DOHH2 (cell line): ENCODE data around the gene WDR35.

Experiments
- H3F3A ChIP-seq: fragments of 200-600 bp; sonication (generic), shearing (Covaris generic); 2 replicates; pipeline ENCODE4 v1.6.0; 2016; ENCODE audit warnings: antibody characterized with exemption, mild to moderate bottlenecking; ENCODE audit not compliant: control insufficient read depth, insufficient read depth
- H3K27ac ChIP-seq: fragments of 200-600 bp; sonication (generic); 2 replicates; pipeline ENCODE4 v1.5.1; 2014; ENCODE audit warnings: low read depth, mild to moderate bottlenecking, low read length, moderate library complexity
- H3K27me3 ChIP-seq: fragments of 200-600 bp; sonication (generic); 2 replicates; pipeline ENCODE4 v1.6.1; 2014; ENCODE audit warnings: mild to moderate bottlenecking, low read length, mixed read lengths; ENCODE audit not compliant: control insufficient read depth
- H3K36me3 ChIP-seq: fragments of 200-600 bp; sonication (generic); 2 replicates; pipeline ENCODE4 v1.6.1; 2014; ENCODE audit warnings: mild to moderate bottlenecking, low read length, moderate library complexity, mixed read lengths; ENCODE audit not compliant: control insufficient read depth
- H3K4me1 ChIP-seq: fragments of 200-600 bp; sonication (generic); 2 replicates; pipeline ENCODE4 v1.6.1; 2014; ENCODE audit warnings: mild to moderate bottlenecking, low read length, mixed read lengths; ENCODE audit not compliant: control insufficient read depth
- H3K4me2 ChIP-seq: fragments of 200-600 bp; sonication (generic); 2 replicates; pipeline ENCODE4 v1.6.0; 2014; ENCODE audit warnings: mild to moderate bottlenecking, low read length, moderate library complexity
- H3K4me3 ChIP-seq: fragments of 200-600 bp; sonication (generic); 2 replicates; pipeline ENCODE4 v1.5.1; 2014; ENCODE audit warnings: mild to moderate bottlenecking, low read length, mixed read lengths
- H3K79me2 ChIP-seq: fragments of 200-600 bp; sonication (generic); 2 replicates; pipeline ENCODE4 v1.6.1; 2014; ENCODE audit warnings: mild to moderate bottlenecking, low read length, mixed read lengths; ENCODE audit not compliant: control insufficient read depth
- H3K9me2 ChIP-seq: fragments of 200-600 bp; sonication (generic); replicated peaks from 2 replicates; pipeline ENCODE4 v1.6.1; 2014; ENCODE audit warnings: mild to moderate bottlenecking, low read length, mixed read lengths; ENCODE audit not compliant: control insufficient read depth
- H3K9me3 ChIP-seq: fragments of 200-600 bp; sonication (generic); 2 replicates; pipeline ENCODE4 v1.6.1; 2014; ENCODE audit warnings: antibody characterized with exemption, low read length, mixed read lengths; ENCODE audit not compliant: control insufficient read depth, insufficient read depth
- H4K20me1 ChIP-seq: fragments of 200-600 bp; sonication (generic); 2 replicates; pipeline ENCODE4 v1.6.0; 2014; ENCODE audit warnings: low read depth, mild to moderate bottlenecking, antibody characterized with exemption, low read length, moderate library complexity; ENCODE audit not compliant: control insufficient read depth, insufficient read depth
- EZH2phosphoT487 ChIP-seq: fragments of 200-600 bp; sonication (generic); IDR thresholded peaks from 2 replicates; pipeline ENCODE4 v1.6.1; 2017; ENCODE audit warnings: borderline replicate concordance, mild to moderate bottlenecking, antibody characterized with exemption, low read length, moderate library complexity, mixed read lengths
- TF ChIP-seq, protein P1 (sequence below): fragments of 200-600 bp; sonication (generic); IDR thresholded peaks from one replicate; pipeline ENCODE4 v1.5.1; 2014; ENCODE audit warnings: antibody characterized with exemption, mild to moderate bottlenecking, low read depth, low read length; ENCODE audit not compliant: poor library complexity, severe bottlenecking

The WDR35 gene

DNA sequence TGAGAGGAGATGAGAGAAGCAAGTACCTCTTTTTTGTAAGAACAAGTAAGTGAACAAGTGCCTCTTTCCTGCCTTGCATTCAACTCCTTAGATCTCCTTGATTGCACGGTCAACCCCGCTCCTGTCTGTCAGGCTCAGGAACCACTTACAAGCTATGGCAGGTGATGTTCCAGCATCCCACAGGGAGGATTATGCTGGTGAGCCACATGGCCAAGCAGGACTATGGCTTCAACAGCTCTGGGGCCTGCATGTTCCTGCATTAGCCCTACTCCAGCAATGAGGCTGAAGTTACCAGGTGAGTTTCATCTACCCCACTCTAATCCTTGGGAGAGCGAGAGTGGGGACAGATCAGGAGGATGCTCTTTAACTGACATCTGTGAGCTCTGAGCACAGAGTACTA is 117.6 kb downstream of the WDR35 start:
- H3F3A ChIP-seq: no peaks in the 10 kb centered on the region
- TF ChIP-seq, protein P1, sequence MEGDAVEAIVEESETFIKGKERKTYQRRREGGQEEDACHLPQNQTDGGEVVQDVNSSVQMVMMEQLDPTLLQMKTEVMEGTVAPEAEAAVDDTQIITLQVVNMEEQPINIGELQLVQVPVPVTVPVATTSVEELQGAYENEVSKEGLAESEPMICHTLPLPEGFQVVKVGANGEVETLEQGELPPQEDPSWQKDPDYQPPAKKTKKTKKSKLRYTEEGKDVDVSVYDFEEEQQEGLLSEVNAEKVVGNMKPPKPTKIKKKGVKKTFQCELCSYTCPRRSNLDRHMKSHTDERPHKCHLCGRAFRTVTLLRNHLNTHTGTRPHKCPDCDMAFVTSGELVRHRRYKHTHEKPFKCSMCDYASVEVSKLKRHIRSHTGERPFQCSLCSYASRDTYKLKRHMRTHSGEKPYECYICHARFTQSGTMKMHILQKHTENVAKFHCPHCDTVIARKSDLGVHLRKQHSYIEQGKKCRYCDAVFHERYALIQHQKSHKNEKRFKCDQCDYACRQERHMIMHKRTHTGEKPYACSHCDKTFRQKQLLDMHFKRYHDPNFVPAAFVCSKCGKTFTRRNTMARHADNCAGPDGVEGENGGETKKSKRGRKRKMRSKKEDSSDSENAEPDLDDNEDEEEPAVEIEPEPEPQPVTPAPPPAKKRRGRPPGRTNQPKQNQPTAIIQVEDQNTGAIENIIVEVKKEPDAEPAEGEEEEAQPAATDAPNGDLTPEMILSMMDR: no peak
- no peak for TF ChIP-seq EZH2phosphoT487
- H3K27me3 ChIP-seq: peaks cover 18% of the 10 kb centered on the region
- H3K9me3 ChIP-seq: no peaks in the 10 kb centered on the region
- H3K36me3 ChIP-seq: no peaks in the 10 kb centered on the region
- H4K20me1 ChIP-seq: no peaks in the 10 kb centered on the region
- no peak overlapping the region for H3K27ac ChIP-seq
- H3K9me2 ChIP-seq: no peaks in the 10 kb centered on the region
- H3K4me2 ChIP-seq: no peak overlapping the region
- no peaks in the 10 kb centered on the region for H3K4me1 ChIP-seq
- H3K79me2 ChIP-seq: no peaks in the 10 kb centered on the region
- no peak overlapping the region for H3K4me3 ChIP-seq

DNA sequence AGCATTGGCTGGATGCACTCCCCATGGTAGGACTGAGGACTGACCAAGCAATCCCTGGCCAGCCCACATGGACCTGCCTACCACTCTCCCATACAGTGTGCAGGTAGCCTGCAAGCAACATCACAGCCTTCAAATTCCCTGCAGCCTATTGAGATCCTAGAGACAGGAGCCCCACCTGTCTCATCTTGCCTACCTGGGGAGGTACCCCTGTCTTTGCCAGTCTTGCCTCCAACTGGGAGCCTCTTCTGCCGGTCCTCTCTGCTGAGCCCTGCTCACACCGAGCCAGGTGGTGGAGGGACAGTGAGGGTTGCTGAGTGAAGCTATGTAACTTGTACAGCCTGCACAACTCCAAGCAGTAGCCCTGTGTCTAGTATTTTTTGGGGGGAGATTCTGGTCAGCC is 118.1 kb downstream of the WDR35 start:
- Histone ChIP-seq H3K4me2 (no peak overlapping the region), H3K27ac (no peak overlapping the region), H3K27me3 (peaks cover 21% of the 10 kb centered on the region), H3K4me3 (no peak overlapping the region), H3F3A (no peaks in the 10 kb centered on the region), H3K9me3 (no peaks in the 10 kb centered on the region), H3K79me2 (no peaks in the 10 kb centered on the region), H3K9me2 (no peaks in the 10 kb centered on the region), H4K20me1 (no peaks in the 10 kb centered on the region), H3K4me1 (no peaks in the 10 kb centered on the region), H3K36me3 (no peaks in the 10 kb centered on the region)
- TF ChIP-seq, protein P1: no peak
- no peak for TF ChIP-seq EZH2phosphoT487

DNA sequence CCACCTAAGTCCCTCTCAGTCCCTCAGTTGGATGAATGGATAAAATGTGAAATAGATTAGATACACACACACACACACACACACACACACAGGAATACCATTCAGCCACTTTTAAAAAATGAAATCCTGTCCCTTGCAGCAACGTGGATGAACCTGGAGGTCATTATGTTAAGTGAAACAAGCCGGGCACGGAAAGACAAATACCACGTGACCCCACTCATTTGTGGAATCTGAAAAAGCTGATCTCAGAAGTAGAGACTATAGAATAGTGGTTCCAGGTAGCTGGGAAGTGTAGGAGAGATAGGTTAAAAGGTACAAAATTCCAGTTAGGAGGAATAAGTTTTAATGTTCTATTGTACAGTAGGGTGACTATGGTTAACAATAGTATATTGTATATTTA is 119.1 kb downstream of the WDR35 start:
- H3K27ac ChIP-seq: no peak overlapping the region
- H3K4me2 ChIP-seq: no peak overlapping the region
- no peak for TF ChIP-seq EZH2phosphoT487
- TF ChIP-seq, protein P1: no peak
- no peaks in the 10 kb centered on the region for H4K20me1 ChIP-seq
- H3K9me3 ChIP-seq: no peaks in the 10 kb centered on the region
- no peaks in the 10 kb centered on the region for H3K4me1 ChIP-seq
- H3K79me2 ChIP-seq: no peaks in the 10 kb centered on the region
- no peak overlapping the region for H3K4me3 ChIP-seq
- no peaks in the 10 kb centered on the region for H3F3A ChIP-seq
- H3K9me2 ChIP-seq: no peaks in the 10 kb centered on the region
- H3K27me3 ChIP-seq: peaks cover 23% of the 10 kb centered on the region
- H3K36me3 ChIP-seq: no peaks in the 10 kb centered on the region
